Ovary (tissue), 3 donors: ENCODE measurements around the gene CBR3.

ENCODE experiments used
- EP300 ChIP-seq: sonication (generic); formaldehyde crosslinking; IDR thresholded peaks from one replicate; pipeline ENCODE4 v1.6.1; 2017; ENCODE audit warnings: antibody characterized with exemption
- TF ChIP-seq, protein P1 (sequence below), 3 donors: fragments of 450-650 bp in 2 of 3; fragments of 200-600 bp in 1 of 3; IDR thresholded peaks; one replicate each; pipeline versions ENCODE4 v1.5.1 to v1.8.0; 2016 to 2022; ENCODE audit warnings: antibody characterized with exemption in 3 of 3, mild to moderate bottlenecking in 1 of 3
- donor health status: DM: no; HTN: no; CAD: no.

DNA sequence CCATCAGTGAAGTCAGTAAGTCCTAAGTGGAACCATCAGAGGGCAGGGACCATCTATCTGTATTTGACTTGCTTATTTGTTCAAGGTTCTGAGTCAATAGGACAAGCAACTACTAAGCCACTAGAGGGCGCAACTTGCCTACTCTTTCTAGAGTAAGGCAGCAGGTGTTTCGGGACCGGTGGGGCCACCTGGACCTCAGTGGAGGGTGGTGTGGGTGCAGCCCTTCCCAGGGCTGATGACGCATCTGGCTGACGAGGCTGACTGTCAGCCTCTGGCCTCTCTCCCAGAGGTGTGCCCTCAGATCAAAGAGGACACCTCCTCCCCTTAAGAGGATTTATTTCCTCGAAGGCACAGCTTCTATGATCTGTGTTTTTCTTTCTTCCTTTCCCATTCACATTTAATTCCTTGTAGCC is 6.6 kb downstream of the CBR3 start:
- TF ChIP-seq, protein P1, sequence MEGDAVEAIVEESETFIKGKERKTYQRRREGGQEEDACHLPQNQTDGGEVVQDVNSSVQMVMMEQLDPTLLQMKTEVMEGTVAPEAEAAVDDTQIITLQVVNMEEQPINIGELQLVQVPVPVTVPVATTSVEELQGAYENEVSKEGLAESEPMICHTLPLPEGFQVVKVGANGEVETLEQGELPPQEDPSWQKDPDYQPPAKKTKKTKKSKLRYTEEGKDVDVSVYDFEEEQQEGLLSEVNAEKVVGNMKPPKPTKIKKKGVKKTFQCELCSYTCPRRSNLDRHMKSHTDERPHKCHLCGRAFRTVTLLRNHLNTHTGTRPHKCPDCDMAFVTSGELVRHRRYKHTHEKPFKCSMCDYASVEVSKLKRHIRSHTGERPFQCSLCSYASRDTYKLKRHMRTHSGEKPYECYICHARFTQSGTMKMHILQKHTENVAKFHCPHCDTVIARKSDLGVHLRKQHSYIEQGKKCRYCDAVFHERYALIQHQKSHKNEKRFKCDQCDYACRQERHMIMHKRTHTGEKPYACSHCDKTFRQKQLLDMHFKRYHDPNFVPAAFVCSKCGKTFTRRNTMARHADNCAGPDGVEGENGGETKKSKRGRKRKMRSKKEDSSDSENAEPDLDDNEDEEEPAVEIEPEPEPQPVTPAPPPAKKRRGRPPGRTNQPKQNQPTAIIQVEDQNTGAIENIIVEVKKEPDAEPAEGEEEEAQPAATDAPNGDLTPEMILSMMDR (IDR thresholded peaks at IDR 0.05), result peak; percentile 54 to 81 (median 67)
- TF ChIP-seq EP300, result no peak
